Anterior cingulate cortex (tissue), 58 donors: ENCODE results near the gene MBNL2.
A peak's percentile ranks its signal among the peaks of the same experiment; 100 is the strongest.

Source experiments
- DNase-seq, 58 donors: peaks; one replicate each; lab custom pipeline; 2025; lab: John Stamatoyannopoulos, UW

Gene MBNL2

DNA sequence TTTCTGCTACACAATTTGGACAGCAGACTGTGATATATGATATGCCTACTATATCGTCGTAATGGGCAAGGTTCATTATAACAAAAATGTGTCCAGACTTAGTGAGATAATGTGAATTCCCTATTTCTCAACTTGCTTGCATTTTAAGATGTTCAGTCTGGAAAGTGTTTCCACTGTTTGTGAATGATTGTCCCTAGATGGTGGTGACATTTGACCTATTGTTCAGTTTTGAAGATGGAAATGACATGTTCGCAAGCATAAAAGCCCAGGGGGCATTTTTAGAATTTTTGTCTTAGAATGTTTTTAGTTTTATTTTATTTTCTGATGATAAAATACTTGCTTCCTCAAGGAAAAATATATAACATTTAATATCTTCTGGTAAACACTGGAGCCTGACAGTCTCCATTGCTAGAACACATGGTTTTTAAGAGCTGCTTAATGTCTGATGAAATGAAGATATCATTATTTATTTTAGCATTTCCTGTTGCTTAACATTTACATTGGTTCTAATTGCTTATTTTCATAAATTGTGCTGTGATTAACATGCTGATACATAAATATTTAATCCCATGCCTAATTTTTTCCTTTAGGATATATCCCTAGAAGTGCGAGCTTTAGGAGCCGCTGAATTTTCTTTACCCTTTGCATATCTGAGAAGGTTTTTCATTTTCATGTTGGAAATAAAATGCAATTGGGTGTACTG, 27.1 kb downstream of the MBNL2 start:
- no peak for DNase-seq

DNA sequence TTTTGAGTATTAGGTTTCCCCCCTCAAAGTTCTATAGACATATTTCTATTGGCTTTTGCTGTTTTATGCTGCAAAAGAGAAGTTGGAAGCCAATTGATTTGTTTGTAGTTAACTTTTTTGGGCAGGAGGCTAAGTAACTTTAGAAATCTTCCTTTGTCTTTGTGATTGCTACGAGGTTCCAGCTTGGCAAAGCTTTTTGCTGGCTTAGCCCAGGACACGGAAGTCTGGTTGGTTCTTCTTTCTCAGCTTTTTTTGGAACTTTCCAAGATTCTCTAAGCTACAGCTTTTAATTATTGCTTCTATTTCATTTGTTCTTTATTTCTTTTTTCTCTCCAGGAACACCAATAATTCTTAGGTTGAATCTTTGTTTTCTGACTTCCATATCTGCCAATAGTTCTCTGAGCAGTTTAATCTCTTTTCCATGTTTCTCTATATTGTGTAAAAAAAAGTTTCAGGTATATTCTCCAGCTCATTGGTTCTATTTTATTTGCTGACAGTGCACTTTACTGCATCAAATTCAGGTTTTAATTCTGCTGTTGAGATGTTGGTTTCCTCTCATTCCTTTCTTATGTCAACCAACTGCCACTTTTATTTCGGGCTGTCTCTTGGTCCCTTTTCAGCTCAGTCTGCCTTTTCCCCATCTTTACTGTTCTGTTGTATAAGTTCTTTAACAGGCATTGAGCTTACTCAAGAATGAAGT, 27.8 kb downstream of the MBNL2 start:
- DNase-seq: no peak

DNA sequence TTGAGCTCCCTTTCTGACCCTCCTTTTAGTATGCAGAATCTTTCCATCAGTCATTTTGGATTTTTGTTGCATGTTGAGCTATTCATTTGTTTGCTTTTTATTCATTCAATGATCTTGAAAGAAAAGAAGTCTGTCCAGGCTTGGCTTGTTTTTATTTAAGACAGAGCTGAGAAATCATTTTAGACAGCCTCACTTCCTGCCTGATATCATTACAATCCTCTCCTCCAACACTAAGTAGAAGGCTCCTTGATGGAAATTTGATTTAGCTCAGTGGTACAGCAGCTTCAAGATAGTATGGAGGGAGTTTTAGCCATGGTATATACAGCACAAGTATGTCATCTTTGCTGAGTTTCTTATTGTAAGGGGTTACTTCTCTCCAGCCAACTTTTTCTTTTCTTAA, 28.4 kb downstream of the MBNL2 start:
- DNase-seq: no peak

DNA sequence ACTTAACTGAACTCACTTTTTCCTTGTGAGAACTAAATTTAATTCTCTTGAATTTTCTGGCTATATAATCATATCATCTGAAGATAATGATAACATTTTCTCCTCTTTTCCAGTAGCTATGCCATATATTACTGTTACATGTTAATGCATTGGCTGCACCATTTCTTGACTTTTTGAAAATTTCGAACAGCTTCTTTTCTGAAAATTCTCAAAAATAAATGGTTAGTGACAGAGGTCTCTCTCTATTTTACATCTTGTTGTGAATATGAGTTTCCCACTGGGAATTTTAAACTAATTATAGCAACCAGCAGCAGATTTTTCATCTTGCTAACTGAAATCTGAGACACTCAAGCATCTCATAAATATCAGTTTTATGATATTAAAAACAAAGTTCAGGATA, 30.6 kb downstream of the MBNL2 start:
- no peak for DNase-seq

DNA sequence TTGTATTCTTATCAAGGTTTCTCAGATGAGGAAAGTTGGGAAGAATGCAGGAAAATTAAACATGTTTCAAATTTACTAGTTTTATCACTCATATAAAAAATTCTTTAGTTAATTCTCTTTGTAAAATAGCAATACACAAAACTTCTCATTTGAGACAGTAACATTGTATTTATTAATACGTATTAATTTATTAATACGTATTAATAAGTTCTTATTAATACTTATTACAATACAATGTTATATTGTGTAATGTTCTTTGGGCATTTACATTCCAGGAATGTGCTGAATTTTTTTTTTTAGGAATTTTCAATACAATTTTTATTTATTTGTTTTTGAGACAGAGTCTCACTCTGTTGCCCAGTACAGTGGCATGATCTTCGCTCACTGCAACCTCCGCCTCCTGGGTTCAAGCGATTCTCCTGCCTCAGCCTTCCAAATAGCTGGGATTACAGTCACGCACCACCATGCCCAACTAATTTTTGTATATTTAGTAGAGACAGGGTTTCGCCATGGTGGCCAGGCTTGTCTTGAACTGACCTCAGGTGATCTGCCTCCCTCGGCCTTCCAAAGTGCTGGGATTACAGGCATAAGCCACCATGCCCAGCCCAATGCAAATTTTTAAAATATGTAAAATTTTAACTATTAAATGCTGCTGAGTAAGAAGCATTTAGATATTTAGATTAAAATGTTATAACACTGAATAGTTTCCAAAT, 31.6 kb downstream of the MBNL2 start:
- no peak for DNase-seq

DNA sequence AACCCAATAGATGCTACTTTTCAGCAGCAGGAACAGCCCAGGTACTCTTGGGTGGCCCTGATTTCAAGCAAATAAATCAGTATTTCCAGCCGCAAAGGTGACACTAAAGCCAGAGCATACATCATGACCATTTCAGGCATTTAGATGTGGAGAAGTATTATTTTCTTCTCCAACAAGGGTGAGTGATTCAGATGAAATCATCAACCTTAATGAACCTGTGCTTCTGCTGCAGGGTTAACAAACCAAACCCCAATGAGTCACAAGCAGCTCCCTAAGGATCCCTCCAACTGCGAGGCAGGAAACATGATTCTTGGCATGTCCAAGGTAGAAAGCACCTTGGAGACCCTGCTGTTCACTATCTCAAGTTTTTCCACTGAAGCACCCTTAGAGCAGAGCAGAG, 32.7 kb downstream of the MBNL2 start:
- no peak for DNase-seq

DNA sequence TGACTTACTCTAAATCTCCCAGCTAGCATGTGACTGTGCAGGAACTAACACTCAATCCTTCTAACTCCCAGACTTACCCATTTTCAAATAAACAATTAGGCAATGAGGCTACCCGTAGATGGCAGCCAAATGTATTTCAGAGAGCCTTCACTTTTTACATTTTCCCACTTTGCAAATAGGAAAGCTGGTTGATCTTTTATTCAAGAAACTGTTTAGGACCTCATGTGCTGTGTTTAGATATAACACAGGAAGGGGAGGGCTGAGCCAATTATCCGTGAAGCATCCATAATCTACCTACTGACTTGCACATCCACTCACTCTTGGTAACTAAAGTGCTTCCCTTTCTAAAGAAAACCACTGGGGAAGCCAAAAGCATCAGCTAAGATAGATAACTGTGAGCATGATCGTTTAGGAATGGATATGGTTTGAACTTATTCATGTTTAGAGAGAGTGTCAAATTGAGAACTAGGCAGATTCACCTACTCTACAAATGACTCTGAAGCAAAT, 33.4 kb downstream of the MBNL2 start:
- DNase-seq: no peak

DNA sequence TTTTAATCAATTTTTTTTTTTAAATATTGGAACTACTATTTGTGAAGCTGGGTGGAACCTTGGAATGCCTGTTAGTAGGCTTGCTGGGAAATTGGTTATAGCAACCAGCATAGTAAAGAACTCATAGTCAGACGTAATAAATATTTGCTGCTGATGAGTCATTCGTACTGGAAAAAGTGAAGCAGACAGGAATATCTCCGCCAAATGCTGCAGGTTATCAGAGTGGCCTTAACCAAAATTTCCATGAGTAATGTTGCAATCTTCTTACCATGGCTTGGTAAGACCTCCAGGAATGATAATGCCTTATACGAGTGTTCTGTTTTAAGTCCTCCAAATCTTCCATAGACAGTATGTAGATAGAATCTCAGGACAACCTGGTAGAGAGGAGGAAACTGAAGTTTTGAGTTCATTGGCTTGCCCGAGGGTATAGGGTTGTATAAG, 34.2 kb downstream of the MBNL2 start:
- no peak for DNase-seq

DNA sequence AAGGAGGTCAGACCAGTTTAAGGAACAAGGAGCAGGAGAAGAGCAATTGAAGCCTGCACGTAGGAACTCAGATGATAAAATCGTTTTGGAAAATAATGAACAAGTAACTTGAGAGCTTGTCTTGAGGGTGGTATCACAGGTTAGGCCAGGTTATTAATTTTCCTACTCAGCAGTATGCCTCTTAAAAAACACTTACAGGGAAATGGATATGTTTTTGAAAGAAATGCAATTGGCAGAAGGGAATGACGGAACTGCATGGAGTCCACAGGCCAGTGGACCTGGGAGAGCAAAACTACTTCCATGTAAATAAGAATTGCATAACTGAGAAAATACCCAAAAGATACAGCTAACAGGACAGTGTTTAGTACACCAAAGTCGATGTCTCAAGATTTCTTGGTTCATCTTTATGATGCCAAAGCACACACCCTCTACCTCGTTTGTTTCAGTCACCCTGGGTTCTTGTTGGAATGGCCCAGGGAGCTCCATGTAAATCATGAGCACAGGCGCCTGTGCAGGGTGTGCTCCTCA, 35.2 kb downstream of the MBNL2 start:
- DNase-seq: no peak

DNA sequence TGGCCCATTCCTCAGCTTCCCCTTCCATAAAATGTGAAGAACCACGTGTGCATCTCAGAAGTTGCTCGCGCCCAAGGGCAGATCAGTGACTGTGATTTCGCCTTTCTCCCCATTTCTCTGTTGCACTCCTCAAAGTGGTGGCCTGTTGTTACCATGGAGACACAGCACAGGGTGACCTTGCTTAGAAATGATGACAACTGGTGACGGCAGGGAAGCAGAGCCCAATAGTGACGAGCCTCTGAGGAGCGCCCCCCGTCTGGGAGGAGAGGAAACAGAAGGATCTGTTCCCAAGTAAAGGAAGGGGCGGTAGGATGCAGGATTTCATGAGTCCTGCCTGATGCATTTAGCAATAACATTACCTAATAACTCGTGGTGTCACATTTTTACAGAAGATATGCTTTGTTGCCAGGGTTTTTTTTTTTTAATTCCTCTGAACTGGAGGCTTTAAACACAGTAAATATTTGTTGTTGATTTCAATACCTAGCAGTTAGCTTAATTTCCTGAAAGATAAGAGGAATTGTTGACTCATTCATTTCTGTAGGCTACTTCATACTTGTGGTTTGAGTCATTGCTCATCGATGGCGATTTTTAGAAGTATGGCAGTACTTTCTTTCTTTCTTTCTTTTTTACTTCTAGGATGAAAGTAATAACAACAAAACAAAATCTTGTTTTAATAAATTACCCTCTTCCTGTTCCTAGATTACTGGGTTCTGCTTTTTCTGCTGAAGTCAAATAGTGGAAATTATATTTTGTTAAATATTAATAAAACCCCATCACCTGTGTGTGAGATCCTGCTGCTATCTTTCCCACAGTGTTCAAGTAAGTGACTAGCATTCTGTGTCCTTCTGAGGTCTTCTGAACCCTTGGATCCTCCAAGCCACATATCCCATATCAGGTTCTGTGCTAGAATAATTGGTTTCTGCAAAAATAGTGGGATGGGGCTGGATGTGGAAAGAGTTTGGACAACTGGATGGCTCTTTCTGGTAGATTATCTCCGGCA, 36.0 kb downstream of the MBNL2 start:
- DNase-seq: peak in 1 of 58 donors; percentile 29

DNA sequence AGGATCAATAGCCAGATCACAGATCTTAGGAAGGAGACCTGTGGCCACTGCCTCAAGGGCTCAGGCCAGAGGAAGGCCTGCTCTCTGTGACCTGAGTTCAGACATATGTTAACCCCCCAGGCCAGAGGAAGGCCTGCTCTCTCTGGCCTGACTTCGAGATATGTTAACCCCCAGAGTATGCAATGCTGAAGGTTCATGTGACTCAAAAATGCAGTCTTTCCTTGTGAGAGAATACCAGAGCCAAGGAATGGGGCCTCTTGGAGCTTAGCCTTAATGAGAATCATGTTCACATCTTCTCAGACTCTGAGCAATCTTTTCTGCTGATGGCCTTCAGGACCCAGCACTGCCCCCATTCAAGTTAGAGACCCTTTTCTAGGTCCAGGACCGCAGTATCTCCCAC, 36.7 kb downstream of the MBNL2 start:
- no peak for DNase-seq

DNA sequence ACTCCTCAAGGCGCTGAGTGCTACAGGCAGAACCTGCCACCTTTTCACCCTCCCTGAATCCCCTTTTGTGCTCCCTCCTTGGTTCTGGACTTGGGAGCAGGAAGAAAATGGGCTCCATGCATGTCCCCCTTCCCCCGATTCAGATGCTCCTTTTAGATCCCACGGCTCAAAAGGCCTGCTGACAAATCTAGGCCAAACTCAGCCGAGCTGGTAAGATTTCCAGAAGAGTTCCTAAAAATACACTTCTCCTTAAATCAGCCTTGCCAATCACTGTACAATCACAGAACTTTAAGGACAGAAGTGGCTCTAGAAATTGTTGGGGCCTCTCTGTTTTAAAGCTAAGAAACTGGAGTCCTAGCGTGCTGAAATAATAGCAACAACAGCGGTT, 37.3 kb downstream of the MBNL2 start:
- DNase-seq: no peak

DNA sequence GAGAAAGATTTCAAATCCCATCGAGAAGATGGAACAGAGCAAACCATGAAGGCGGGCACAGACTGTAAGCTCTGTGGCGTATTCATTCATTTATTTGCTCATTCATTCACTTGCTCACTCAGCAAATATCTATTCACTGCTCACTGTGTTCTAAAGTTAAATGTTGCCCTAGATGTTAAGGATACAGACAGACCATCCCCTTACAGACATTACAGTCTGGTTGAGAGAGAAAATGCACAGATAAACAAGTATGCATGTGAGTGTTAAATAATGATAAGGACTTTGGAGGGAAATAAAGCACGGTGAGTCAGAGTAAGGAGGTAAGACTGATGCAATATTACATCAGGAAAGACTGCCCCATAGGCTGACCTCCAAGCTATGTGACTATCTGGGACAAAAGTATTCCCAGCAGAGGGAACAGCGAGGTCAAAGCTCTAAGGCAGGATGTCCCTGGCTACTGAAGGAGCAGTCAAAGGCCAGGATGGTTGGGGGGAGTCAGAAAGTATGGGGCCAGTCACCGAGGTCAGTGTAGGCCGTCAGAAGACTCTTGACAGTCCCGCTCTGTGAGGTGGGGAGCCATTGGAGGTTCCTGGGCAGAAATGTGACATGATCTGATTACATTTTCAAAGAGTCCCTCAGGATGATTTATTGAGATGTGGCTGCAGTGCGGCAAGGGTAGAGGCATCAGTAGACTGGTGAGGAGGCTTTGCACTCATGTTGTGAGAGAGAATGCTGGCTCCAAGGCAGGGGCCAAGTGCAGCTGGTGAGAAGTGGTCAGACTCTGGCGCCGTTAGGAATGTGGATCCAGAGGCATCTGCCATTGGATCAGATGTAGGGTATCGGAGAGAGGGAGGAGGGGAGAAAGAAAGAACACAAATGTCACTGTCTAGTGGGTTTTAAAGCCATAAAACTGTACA, 37.9 kb downstream of the MBNL2 start:
- DNase-seq: peak in 3 of 58 donors; percentile 17 to 29 (median 27)

DNA sequence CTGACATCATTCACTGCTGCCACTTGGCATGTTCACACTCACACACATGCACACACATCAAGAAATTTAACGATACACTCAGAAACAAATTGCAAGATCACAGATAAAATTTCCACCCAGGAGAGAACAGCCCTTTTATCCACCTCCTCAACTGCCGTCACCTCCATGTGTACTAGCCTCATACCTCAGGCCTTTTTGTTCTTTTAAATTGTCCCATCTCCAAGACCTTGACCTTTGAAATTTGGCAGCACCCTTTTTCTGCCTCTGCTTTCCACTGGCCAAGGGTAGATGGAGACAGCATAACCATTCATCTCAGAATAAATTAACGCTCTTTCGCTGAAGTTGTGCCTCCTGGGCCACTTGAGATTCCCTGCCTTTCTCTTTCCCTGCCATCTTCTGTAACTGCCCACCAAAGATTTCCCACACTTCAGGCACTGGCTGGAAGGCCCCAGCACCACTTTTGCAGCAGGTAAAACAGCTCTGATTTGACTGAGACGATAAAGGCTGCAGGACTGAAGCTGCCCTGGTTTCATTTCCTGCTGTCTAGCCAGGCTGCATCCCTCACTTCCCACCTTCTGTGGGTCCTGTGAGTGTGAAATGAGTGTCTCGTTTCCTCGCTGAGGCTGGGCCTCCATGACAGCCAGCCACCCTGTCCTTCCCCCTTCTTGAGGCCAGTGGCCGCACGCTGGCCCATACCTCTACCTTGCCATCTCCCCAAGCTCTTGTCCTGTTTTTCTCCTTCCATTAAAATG, 39.3 kb downstream of the MBNL2 start:
- DNase-seq: no peak

DNA sequence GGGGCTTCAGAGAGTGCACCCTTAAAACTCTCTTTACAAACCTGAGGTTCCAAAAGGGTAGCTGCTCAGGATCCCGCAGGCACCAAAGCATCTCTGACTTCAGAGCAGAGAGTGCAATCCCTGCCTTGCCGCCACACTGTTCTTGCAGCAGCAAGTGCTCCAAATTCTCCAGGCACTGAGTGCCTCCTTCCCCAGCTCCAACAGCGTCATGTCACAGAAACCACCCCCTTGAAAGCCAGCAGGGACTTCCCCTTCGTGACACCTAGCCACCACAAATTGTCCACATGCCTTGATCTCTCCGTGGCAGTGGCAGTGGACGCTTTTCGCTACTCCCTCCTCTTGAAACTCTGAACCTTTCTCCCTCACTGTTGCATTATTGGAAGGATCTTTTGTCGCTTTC, 39.9 kb downstream of the MBNL2 start:
- no peak for DNase-seq

DNA sequence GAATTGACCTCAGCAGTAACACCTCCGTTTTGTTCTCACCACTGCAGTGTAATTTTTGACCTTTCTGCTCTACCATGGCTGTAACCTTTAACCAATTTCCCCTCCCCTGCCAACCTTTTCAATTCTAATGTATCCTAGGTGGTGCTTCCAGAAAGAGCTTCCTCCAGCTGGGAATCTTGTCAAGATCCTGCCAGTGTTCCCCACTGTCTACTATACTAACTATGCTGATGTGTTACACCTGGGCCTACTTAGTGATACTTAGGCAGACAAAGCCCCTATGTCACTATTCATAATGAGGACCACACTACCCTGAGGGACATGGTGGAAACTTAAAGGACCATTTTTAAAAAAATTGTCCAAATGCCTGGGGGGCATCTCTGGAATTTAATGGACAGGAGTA, 41.0 kb downstream of the MBNL2 start:
- DNase-seq: no peak

DNA sequence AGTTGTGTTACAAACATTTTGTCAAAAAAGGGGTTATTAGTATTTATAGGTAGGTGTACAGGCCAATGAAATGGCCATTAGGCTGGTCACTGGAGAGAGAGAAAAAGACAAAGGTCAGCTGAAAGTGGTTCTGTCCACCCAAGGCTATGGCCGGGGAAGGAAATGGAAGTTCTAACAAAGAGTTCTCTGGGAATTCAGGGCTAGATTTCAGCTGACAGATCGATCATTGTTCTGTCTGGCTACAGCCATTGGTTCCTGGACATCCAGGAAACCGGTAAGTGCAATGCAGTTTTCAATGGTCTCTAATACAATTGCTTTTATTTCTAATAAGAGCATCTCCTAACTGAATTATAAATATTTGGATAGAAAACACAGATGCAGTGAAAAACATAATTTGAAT, 42.5 kb downstream of the MBNL2 start:
- DNase-seq: no peak

DNA sequence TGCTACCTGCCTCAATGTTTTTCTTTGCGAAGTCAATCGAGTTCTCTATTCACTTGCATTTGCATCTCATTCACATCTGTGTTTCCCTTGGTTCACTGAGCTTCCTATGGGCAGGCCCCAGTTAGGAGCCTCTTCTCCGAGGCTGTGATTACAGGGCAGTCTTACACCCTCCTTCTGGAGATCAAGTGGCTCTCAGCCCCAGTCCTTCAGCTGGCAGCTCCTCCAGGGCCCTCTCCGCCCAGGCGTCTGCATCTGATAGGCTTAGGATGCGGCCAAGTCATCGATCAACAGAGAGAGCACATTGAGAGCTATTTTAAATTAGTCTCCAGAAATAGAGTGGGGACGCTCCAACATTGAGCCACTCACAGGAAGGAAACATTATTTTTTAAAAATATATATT, 44.2 kb downstream of the MBNL2 start:
- DNase-seq: no peak
